AG20443 (cell line): ENCODE results near the gene MYO1G.

Source experiments
- DNase-seq: peaks from one replicate; pipeline ENCODE4 v3.0.0; 2012; ENCODE audit warnings: low spot score, mixed read lengths

The MYO1G gene

DNA sequence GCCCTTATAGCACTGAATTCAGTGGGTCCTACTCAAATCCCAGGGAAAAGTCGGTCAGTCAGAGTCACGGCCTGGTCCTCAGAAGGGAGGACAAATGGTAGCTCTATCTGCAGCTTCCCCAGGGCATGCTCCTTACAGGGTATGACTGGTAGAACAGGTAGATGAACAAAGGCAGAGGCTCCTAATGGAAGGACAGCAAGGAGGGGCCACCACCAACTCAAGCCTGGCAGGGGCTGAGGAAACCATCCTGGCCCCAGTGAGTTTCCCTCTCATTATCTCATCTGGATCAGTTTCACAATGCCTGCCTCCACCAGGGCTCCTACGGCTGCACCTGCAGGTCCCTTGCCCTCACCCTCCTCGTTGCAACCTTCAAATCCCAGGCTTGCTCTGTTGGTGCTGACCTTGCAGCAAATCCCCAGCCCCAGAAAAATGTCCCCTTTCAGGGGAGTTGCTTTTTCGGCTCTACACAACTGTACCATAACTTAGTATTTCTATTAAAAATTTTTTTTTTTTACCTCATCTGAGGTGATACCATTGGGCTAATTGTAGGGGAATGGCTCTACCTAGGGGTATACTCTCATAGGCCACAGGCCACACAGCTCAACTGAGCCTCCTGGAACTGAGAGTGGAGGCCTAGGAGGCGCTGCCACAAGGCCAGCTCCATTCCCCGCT lies 2.4 kb upstream of the MYO1G start:
- DNase-seq = no peak

DNA sequence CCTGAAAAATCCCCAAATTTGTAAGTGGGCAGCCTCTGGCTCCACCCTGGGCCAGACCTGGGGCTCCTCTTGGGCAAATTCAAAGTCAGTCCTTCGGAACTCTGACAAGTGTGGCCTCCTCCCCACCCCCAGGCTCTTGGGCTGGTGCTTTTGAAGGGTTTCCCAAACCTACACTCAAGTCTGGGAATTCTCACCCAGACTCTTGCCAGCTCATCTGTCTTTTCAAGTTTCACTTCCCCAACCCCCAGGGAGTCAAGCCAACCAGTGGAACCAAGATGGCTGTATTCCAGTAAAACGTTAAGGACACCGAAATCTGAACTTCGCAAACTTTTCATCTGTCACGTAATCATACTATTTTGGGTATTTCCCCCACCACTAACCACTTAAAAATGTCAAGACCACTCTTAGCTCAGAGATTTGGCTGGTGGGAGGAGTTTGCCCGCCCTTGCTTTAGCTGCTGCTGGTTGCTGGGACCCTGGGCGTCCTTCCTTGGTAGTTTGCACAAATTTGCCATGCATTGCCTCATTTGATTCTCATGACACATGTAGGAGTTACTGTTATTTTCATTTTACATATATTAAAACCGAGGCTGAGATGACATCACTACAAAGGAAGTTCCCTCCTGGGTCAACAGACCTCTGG lies 1.7 kb upstream of the MYO1G start:
- no peak for DNase-seq

DNA sequence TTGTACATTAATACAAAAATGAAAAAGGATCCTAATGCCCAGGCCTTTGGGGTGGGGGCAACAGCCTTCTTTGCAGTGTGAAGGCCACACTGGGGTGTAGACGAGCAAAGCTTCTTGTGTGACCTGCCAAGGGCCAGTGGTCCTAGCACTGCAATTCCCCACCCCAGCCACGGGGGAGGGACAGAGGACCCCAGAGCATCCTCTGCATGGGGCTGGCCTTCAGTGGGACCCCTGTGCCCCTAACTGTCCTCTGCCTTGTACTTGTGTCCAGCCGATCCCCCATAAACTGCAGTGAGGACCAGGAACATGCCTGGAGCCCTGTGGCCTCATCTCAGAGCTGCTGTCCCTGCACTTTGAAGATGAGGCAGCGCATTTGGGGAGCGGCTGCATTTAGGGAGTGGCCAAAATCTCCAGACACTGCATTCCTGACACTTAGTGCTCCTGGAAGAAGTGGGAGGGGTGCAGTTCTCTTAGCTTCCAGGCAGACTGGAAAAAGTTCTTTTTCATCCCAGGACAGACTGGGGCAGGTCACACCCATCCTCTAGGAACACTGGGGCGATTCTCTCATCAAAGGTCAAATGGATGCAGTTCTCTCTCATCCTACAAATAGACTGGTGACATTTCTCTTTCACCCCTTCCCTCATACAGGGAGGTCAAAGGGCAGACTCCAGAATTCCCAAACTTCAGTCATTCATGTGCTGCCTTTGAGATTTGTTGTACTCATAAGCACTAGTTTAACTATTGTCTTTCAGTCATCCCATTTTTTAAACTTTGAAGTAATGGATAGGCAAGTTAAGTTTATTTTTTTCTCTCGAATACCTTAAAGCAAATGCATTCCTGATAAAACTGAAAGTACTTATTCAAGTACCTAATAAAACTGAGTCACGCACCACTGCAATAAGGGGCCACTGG lies 922 bp upstream of the MYO1G start:
- DNase-seq = peak; percentile 51

DNA sequence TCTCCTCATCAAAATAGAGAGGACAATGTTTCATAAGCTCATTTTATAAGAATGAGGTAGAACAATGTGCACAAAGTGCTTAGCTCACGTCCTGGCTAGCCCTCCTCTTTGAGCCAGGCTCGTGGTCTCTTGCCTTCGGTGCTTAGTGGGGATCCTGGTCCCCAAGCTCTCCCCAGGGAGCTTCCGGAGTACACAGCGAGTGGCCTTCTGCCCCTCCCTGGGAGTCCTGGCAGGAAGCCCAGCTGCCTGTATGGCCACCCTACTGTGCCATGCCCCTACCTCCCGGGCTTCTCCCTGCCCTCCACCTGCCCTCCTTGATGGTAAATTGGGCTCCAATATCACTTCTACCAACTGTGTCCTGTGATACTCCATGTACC lies 868 bp downstream of the MYO1G start:
- DNase-seq = no peak

DNA sequence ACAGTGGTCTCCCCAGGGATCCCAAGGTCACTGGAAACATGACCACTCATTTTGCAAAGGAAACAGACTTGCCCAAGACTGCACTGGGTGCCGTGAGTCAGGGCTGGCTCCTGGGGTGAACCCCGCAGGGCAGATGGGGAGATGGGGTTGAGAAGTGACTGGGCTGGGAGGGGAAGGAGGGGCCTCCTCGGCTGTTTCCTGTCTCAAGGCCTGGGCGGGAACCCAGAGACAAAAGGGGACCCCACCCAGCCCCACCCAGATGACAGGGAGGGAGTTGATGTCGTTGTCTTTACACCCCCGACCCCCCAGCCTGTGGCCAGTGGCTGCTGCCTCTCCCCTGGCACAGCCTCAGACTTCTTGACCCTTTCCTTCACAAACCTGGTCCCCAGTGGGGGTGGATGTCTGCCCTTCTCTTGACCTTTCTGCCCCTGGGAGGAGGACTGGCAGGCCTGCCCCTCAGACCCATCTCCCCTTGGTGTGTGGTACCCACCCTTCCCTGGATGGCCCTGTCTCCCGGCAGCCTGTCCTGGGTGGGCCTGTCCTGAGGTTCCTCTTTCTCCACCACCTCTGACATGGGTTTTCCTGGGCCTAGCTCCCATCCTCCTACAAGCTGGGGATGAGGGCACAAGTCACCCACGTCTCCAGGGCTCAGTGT lies 1.4 kb downstream of the MYO1G start:
- no peak for DNase-seq

DNA sequence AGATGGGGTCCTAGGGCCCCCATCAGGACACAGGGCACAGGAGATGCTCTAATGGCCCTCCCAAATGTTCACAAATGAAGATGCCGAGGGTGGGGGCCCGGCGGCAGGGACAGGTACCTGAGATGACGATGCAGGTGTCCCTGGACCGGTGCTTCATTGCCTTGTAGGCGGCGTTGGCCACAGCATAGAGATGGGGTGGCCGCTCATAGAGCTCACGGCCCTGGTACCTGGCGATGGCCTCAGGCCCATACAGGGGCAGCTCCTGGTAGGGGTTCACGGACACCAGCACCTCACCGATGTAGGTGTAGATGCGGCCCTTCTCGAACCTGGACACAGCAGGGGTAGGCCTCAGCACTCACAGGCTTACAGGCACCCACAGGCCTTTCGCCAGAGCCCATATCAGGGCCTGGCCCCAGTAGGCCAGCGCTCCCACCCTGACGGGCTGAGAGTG lies 2.0 kb downstream of the MYO1G start:
- no peak for DNase-seq

DNA sequence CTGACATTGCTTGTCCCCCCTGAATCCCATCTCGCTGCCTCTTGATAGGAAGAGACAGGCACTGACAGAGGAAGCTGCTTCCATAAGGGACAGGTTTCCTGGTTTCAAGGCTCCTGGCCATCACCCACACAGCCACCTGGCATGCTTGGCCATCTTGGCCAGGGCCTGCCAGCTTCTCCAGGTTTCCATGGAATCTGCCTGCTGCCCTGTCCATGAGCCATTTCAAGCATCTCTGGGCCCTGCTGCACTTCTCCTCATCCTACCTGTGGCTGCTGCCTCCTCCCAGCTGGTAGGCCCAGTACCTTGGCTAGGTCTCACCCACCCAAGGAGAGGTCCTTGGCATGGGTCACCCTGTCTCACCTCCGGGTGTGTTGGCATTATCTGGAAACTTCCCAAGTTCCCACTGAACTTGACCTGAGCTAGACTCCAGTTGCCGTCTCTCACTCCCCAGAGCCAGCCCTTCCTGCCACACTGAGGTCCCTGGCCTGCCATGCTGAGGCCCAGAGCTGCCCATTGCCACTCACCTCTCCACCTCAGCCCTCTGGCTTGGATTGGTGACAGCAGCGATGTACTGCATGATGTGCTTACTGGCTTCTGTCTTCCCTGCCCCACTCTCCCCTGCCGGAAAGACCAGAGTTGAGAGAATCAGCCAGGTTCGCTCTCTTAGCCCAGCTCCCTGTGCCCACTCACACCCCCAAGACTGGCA lies 2.6 kb downstream of the MYO1G start:
- no peak for DNase-seq

DNA sequence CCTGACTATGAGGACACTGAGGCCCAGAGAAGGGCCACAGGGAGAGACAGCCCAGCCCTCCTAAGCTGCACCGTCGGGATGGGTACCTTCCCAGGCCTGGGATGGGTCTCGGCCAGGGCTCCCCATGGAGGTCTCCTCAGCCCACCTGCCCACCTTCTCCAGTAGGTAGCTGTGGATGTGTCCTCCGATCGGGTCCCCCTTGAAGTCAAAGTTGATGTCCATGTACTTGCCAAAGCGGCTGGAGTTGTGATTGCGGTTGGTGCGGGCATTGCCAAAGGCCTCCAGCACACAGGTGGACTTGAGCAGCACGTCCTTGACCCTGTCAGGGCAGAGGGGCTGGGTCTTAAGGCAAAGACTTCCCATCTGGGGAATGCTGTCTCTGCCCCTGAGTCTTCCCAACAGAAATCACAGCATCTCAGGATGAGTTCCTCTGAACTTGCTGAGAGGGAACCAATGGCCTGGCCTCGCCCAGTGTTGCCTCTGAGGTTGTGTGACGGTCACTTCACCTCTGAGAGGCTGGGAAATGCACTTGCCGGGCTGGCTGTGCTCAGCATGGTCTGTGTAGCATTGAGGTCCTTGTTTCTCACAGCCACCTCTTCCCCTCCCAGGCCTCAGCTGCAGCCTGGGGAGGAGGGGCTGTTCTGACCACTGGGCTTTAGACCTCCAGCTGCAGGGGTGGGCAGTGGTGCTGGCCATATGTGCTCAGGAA lies 3.3 kb downstream of the MYO1G start:
- no peak for DNase-seq

DNA sequence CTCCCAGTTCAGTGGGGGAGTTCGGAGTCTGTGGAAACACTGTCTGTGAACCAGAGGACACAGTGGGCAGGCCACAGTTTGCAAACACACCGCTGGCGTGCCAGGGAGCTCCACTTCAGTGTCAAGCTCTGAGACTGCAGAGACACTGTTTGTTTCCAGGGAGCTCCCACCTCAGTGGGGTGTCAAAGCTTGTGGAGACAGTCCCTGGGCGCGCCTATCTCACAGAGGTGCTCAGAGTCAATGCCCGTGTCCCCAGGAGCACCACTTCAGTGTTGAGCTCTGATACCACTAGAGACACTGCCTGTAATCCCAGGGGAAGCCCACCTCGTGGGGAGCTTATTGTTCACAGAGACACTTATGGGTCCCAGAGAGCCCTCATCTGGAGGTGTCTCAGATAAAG lies 4.3 kb downstream of the MYO1G start:
- DNase-seq = no peak

DNA sequence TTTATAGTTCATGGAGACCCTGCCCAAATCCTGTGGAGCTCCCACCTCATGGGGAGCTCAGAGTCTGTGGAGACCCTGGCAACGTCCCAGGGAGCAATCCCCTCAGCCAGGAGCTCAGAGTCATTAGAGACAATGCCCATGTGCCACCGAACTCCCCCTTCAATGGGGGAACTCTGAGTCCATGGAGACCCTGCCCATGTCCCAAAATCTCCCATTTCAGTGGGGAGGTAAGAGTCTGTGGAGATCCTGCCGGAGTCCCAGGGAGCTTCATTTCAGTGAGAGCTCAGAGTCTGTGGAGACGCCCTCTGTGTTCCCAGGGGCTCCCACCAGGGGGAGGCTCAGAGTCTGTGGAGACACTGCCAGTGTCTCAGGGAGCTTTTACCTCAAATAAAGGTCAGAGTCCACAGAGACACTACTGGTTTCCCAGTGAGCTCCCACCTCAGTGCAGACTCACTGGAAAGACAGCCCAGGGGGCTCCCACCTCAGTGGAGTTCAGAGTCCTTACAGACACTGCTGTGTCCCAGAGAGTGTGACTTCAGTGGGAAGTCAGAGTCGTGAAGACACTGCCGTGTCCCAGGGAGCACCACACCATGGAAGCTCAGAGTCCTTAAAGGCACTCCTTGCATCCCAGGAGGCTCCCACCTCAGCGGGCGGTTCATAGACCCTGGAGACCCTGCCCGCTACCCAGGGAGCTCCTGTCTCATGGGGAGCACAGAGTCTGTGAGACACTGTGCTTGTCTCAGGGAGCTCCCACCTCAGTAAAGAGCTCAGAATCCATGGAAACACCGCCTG lies 5.0 kb downstream of the MYO1G start:
- peak; percentile 72 for DNase-seq

DNA sequence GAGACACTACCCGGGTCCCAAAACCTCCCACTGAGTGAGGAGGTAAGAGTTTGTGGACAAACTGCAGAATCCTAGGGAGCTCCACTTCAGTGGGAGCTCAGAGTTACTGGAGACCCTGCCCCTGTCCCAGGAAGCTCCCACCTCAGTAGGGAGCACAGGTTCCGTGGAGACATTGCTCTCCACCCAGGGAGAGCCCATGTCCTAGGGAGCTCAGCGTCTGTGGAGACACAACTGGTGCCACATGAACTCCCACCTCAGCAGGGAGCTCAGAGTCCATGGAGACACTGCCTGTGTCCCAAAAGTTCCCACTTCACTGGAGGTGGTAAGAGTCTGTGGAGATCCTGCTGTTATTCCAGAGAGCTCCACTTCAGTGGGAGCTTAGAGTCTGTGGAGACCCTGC lies 6.3 kb downstream of the MYO1G start:
- DNase-seq = peak; percentile 5

DNA sequence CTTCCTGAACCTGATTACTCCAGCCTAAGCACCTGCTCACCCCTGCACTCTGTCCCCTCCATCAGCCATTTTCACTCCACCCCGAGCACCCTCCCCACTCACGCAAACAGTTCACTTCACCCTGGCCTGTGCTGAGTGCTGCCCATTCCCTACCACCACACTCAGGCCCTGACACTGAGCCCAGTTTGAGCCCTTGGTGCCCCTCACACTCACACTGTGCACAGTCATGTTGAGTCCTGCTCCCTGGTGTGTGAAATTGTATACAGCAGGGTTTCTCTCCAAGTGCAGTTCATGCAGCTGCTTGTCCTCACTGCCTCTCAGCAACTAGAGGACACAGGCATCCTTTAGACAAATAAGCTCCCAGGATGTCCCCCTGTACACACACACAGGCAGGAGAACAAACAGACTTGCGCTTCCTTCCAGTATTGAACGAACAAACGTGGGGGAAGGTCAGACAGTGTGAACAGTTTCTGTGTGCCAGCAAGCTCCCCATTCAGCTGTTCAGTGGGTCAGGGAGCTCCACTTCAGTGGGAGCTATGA lies 6.8 kb downstream of the MYO1G start:
- peak; percentile 2 for DNase-seq

DNA sequence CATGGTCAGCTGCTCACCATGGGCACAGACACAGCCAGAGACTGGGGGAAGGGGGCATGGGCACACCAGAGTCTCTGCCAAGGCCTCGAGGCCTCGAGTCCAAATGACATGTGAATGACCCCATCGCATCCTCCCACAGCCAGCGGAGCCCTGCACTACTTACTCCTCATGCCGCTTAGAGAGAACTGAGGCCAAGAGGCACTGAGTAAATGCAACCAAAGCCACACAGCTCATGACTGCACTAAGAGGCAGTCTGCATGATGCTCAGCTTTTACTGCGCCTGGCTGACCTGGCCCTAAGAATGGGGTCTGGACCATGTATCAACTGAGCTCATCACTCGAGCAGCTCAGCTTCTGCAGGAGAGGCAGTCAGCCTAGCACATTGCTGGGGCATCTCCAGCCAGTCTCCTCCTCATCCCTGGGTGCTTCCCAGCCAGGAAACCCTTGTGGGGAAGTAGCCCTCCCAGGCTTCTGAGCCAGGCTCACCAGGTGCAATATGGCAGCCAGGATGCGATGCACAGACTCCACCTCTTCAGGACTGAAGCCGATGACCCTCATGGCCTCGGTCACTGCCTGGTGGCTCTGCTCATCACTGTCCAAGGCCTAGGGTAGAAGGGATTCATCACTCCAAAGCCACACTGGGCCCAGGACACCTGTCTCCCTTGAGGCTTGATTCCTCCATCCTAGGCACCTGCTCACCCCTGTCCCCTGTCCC lies 7.5 kb downstream of the MYO1G start:
- DNase-seq = peak; percentile 2

DNA sequence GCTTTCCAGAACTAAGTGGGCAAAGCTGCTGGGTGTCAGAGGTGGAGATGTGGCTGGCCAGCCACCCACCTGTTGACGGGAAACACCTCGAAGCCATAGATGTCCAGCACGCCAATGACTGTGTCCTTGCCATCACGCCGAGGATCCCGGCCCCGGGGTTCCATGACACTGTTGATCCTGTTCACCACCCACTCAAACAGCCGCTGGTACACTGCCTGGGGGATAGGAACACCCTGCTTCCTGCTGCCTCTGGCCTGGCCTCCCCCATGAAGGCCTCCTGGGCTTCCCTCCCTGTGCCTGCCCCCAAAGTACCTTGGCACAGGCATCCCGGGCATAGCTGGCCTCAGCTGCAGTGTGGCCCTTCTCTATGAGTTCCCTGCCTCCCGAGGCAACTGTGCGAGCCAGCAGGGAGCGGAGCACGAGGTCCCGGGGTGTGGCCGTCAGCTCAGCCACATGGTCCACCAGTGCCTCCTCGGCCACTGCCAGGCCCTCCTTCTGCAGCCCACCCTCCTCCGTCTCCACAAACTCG lies 8.2 kb downstream of the MYO1G start:
- peak; percentile 2 for DNase-seq

DNA sequence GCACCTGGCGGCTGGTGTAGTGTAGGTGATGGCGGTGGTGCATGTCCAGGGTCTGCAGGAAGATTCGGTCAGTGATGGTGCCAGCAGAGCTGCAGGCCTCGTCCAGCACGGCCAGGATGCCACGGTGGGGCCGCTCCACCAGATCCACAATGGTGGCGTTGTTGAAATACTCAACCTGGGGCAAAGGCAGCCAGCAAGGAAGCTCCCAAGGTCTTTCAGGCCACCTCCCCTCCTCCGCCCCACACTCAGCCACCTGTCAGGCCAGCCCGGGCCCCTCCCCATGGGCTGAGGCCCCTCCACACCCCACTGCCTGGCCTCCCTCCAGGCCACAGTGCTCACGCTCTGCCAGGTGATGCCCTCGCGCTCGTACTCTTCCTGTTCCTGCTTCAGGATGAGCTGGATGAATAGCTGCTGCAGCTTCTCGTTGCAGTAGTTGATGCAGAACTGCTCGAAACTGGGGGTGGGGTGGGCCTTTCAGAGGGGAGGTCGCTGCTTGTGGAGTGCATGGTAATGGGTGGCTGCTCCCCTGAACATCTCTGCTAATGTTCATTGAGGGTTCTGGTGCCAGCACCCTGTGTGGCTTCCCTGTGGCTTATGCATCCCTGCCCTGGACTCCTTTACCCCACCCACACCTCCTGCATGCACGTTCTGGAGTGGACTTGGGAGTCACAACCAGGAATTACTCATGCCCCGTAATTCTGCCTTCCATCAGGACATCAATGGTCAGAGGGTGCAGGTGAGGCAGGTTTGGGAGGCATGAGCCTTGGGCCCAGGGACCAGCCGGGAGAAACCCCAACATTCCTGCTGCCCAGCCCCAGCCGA lies 8.9 kb downstream of the MYO1G start:
- peak; percentile 2 for DNase-seq

DNA sequence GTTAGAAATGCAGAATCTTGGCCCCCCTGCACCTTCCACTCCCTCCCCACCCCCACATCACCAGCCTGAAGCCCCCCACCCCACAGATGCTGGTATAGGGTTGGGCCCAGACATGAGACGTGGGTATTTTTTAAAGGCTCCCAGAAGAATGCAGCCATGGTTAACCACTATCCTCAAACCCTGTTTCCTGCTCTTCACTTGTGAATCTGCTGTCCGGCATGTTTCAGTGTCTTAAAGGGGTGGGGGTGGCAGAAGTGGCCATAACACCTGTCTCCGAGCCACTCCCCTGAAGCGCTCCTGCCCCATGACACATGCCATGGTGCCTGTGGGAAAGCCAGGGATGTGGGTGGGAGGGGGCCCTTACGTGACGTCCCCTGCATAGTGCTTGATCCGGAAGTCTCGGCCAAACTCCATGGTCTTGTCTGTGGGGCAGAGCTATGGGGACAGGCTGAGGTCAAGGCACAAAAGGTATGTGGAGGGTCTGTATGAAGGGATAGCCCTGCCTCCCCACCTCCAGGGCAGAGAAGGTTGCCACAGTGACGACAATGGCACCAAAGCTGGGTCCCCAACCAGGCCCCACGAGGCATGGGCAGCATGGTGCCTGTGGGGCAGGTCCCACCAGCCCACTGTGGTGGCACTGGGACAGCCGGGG lies 9.6 kb downstream of the MYO1G start:
- peak; percentile 4 for DNase-seq

DNA sequence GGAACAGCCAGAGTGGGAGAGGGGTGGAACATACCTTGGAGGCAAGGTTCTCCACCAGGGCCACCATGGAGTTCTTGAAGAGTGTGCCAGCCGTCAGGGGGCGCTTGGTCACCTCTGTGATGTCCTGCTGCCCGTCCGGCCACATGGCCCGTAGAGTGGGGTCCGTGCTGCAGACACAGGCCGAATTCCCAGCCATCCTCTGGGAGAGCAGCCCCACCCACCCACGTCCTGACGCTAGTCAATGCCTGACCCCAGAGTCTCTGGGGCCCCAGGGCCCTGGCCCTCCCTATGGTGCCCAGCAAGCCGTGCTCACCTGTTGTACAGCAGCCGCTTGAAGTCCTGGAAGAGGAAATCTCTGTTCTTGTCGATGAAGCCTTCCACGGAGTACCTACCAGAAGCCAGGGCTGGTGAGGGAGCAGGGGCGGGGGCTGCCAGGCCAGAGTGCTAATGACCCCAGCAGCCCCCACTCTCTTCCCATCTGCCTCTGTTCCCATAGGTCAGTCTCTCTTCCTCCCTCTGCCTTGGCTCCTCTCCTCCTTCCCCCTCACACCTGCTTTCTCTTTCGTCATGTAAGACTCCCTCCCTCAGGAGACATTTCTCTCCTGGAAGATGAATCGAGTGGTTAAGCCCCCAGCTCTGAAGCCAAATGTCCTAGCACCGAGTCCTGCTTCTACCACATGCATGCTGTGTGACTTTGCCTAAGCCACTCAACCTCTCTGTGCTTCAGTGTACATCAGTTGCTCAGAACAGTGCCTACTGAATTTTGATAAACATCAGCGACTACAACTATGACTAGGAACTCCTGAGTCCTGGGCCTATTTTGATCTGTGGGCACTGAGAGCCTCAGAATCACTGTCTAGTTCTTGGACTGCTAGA lies 11.0 kb downstream of the MYO1G start:
- DNase-seq = peak; percentile 51
